Measurements from ENCODE around the gene UBXN4.
"Not testable (repeated sequence)": the region's sequence is repeated elsewhere in the genome, so short reads cannot be mapped to it uniquely, and the experiment has no call there.

UBXN4 gene

GRCh38 chr2:135800513-135801460 lies 59.1 kb downstream of the UBXN4 start:
- TF ChIP-seq, protein P1, sequence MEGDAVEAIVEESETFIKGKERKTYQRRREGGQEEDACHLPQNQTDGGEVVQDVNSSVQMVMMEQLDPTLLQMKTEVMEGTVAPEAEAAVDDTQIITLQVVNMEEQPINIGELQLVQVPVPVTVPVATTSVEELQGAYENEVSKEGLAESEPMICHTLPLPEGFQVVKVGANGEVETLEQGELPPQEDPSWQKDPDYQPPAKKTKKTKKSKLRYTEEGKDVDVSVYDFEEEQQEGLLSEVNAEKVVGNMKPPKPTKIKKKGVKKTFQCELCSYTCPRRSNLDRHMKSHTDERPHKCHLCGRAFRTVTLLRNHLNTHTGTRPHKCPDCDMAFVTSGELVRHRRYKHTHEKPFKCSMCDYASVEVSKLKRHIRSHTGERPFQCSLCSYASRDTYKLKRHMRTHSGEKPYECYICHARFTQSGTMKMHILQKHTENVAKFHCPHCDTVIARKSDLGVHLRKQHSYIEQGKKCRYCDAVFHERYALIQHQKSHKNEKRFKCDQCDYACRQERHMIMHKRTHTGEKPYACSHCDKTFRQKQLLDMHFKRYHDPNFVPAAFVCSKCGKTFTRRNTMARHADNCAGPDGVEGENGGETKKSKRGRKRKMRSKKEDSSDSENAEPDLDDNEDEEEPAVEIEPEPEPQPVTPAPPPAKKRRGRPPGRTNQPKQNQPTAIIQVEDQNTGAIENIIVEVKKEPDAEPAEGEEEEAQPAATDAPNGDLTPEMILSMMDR (IDR thresholded peaks at IDR 0.05; ENCODE audit: control insufficient read depth, insufficient read depth, low read depth, low read length, missing control alignments), result no peak
- no peak for DNase-seq (ENCODE audit: low read depth)
- no peak overlapping the region for H3K4me3 ChIP-seq (ENCODE audit: control insufficient read depth, low read depth, low read length)

- TF ChIP-seq, protein P1 (IDR thresholded peaks at IDR 0.05; ENCODE audit: control insufficient read depth, insufficient read depth, low read depth, low read length, missing control alignments), result no peak
- DNase-seq (ENCODE audit: low read depth), result no peak
Observed at GRCh38 chr2:135802350-135802749, 60.7 kb downstream of the UBXN4 start.

GRCh38 chr2:135803278-135803677 lies 61.6 kb downstream of the UBXN4 start:
- no peak for DNase-seq (ENCODE audit: low read depth)
- no peak overlapping the region for H3K4me3 ChIP-seq (ENCODE audit: control insufficient read depth, low read depth, low read length)
- TF ChIP-seq, protein P1 (IDR thresholded peaks at IDR 0.05; ENCODE audit: control insufficient read depth, insufficient read depth, low read depth, low read length, missing control alignments), result no peak

More at GRCh38 chr2:135802350-135802749, 60.7 kb downstream of the UBXN4 start:
- H3K4me3 ChIP-seq (ENCODE audit: control insufficient read depth, low read depth, low read length), result no peak overlapping the region

GRCh38 chr2:135807874-135808273 lies 66.2 kb downstream of the UBXN4 start:
- not testable (repeated sequence) for H3K4me3 ChIP-seq (ENCODE audit: control insufficient read depth, low read depth, low read length); DNase-seq (ENCODE audit: low read depth)

DNA sequence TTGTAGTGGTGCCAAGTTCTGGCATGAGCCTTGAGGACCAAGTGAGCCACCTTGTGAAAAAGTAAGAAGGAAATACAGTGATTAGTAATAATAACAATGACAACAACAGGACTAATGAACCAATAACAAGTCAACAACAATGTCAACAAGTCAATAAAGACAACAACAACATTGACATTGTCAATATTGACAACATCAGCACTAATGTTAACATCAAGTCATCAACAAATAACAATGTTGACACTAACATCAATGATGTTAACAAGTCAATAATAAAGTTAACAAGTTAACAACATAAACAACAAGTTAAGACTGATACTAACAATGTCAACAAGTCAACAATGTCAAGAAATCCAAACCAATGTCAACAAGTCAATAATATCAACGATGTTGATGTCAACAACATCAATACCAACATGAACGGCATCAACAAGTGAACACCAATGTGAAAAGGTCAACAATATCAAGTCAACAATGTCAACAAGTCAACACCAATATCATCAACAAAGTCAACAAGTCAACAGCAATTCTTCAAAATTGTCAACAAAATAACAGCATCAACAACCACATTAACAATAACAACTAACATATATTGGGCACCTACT lies 71.4 kb downstream of the UBXN4 start:
- TF ChIP-seq, protein P1 (IDR thresholded peaks at IDR 0.05; ENCODE audit: control insufficient read depth, insufficient read depth, low read depth, low read length, missing control alignments), result no peak
- no peak for DNase-seq (ENCODE audit: low read depth)
- no peak overlapping the region for H3K4me3 ChIP-seq (ENCODE audit: control insufficient read depth, low read depth, low read length)

- TF ChIP-seq, protein P1 (IDR thresholded peaks at IDR 0.05; ENCODE audit: control insufficient read depth, insufficient read depth, low read depth, low read length, missing control alignments), result no peak
- H3K4me3 ChIP-seq (ENCODE audit: control insufficient read depth, low read depth, low read length), result no peak overlapping the region
- no peak for DNase-seq (ENCODE audit: low read depth)
Observed at GRCh38 chr2:135815269-135815668, 73.6 kb downstream of the UBXN4 start.

- DNase-seq (ENCODE audit: low read depth), result no peak
- no peak overlapping the region for H3K4me3 ChIP-seq (ENCODE audit: control insufficient read depth, low read depth, low read length)
- TF ChIP-seq, protein P1 (IDR thresholded peaks at IDR 0.05; ENCODE audit: control insufficient read depth, insufficient read depth, low read depth, low read length, missing control alignments), result no peak
Observed at GRCh38 chr2:135817466-135817865, 75.8 kb downstream of the UBXN4 start.

Data from AG09309 (cell line).